Smooth muscle cell (in vitro differentiated cells): ENCODE results near the gene SEC31B. TPM values are rescaled to one million over a fixed set of nuclear protein-coding genes. Genes with fewer than 3 reads are reported as not detected.
A peak's percentile ranks its signal among the peaks of the same experiment; 100 is the strongest.

Experiments used
- DNase-seq: peaks from one replicate; lab custom pipeline; 2025; ENCODE audit not compliant: unreplicated experiment; lab: John Stamatoyannopoulos, UW
- H2AFZ ChIP-seq: fragments of 200-600 bp; sonication (generic); 2 replicates; pipeline ENCODE4 v1.6.0; 2016; ENCODE audit warnings: antibody characterized with exemption, low read depth, mild to moderate bottlenecking
- H3F3A ChIP-seq: fragments of 200-600 bp; sonication (generic); 2 replicates; pipeline ENCODE4 v1.6.0; 2017; ENCODE audit warnings: antibody characterized with exemption, low read depth
- H3K27ac ChIP-seq: fragments of 200-600 bp; sonication (generic); 2 replicates; pipeline ENCODE4 v1.5.1; 2016; ENCODE audit warnings: low read depth, mild to moderate bottlenecking
- H3K27me3 ChIP-seq: fragments of 200-600 bp; sonication (generic); 2 replicates; pipeline ENCODE4 v1.6.1; 2016; ENCODE audit warnings: low read depth, mild to moderate bottlenecking
- H3K36me3 ChIP-seq: fragments of 200-600 bp; sonication (generic); 2 replicates; pipeline ENCODE4 v1.5.1; 2016; ENCODE audit warnings: low read depth
- H3K4me1 ChIP-seq: fragments of 200-600 bp; sonication (generic); 2 replicates; pipeline ENCODE4 v1.5.1; 2016; ENCODE audit warnings: low read depth
- H3K4me2 ChIP-seq: fragments of 200-600 bp; sonication (generic); 2 replicates; pipeline ENCODE4 v1.6.0; 2016; ENCODE audit warnings: mild to moderate bottlenecking
- H3K4me3 ChIP-seq: fragments of 200-600 bp; sonication (generic); 2 replicates; pipeline ENCODE4 v1.5.1; 2016; ENCODE audit warnings: mild to moderate bottlenecking
- H3K79me2 ChIP-seq: fragments of 200-600 bp; sonication (generic); 2 replicates; pipeline ENCODE4 v1.6.0; 2016; ENCODE audit warnings: low read depth, mild to moderate bottlenecking
- H3K9ac ChIP-seq: fragments of 200-600 bp; sonication (generic); 2 replicates; pipeline ENCODE4 v1.6.0; 2016; ENCODE audit warnings: low read depth
- H3K9me3 ChIP-seq: fragments of 200-600 bp; sonication (generic); replicated peaks from 2 replicates; pipeline ENCODE4 v1.5.1; 2016; ENCODE audit warnings: low read depth
- H4K20me1 ChIP-seq: fragments of 200-600 bp; sonication (generic); 2 replicates; pipeline ENCODE4 v1.6.0; 2016; ENCODE audit warnings: low read depth
- WGBS: methylation state at CpG from one replicate; pipeline ENCODE4 v1.1.7; 2016; ENCODE audit warnings: low lambda C conversion rate; 5-methylcytosine and 5-hydroxymethylcytosine counted together
- polyA plus RNA-seq: library from polyadenylated mRNA; unstranded; fragments of >200 nt; fragmentation: Nextera tagmentation; extraction: Ambion mirVana; gene quantifications from 2 replicates; pipeline ENCODE4 v1.2.1, GENCODE V29; 2016
- total RNA-seq: library from RNA; depleted of rRNA; stranded (reverse); fragments of >200 nt; gene quantifications from 2 replicates; pipeline ENCODE4 v1.2.3, GENCODE V29; 2014
- TF ChIP-seq, protein P1 (sequence below): fragments of 200-600 bp; sonication (generic); IDR thresholded peaks from 2 replicates; pipeline ENCODE4 v1.5.1; 2017; ENCODE audit warnings: borderline replicate concordance, mild to moderate bottlenecking, antibody characterized with exemption; ENCODE audit not compliant: insufficient read depth, poor library complexity, severe bottlenecking

SEC31B gene
- total and polyA plus RNA-seq, 2 experiments from 2014 or later, result 4.5 to 6.3 TPM

DNA sequence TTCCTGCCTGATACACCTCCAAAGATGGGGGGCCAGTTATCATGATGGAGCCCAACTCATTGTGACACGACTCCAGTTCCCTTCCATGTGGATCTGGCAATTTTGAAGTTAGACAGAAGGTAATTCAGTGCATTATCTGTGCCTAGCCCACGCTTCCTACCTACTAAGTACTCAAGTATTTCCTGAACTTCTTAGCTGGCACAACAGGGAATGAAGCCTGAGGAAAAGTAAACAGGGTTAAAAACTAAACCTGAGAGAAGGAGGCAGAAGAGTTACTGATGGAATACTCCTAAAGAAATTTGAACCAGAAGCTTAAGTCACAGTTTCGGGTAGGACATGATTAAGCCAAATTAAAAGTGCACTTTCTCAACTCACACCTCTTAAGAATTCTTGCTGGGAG is 1.1 kb upstream of the SEC31B start:
- H3K4me3 ChIP-seq, result no peak overlapping the region
- no peak for DNase-seq
- no peak overlapping the region for H3K9ac ChIP-seq
- H4K20me1 ChIP-seq, result peaks cover 9% of the 10 kb centered on the region
- 70% methylated on average over 3 of the region's 3 CpGs for WGBS
- H3K36me3 ChIP-seq, result peaks cover 6% of the 10 kb centered on the region
- TF ChIP-seq, protein P1, sequence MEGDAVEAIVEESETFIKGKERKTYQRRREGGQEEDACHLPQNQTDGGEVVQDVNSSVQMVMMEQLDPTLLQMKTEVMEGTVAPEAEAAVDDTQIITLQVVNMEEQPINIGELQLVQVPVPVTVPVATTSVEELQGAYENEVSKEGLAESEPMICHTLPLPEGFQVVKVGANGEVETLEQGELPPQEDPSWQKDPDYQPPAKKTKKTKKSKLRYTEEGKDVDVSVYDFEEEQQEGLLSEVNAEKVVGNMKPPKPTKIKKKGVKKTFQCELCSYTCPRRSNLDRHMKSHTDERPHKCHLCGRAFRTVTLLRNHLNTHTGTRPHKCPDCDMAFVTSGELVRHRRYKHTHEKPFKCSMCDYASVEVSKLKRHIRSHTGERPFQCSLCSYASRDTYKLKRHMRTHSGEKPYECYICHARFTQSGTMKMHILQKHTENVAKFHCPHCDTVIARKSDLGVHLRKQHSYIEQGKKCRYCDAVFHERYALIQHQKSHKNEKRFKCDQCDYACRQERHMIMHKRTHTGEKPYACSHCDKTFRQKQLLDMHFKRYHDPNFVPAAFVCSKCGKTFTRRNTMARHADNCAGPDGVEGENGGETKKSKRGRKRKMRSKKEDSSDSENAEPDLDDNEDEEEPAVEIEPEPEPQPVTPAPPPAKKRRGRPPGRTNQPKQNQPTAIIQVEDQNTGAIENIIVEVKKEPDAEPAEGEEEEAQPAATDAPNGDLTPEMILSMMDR, result no peak
- no peaks in the 10 kb centered on the region for H3F3A ChIP-seq
- H3K9me3 ChIP-seq, result no peaks in the 10 kb centered on the region
- no peak overlapping the region for H2AFZ ChIP-seq
- no peaks in the 10 kb centered on the region for H3K79me2 ChIP-seq
- peaks cover 20% of the 10 kb centered on the region for H3K27me3 ChIP-seq
- no peak overlapping the region for H3K27ac ChIP-seq
- peak overlapping the region; percentile 93 for H3K4me2 ChIP-seq
- H3K4me1 ChIP-seq, result peaks cover 4% of the 10 kb centered on the region

DNA sequence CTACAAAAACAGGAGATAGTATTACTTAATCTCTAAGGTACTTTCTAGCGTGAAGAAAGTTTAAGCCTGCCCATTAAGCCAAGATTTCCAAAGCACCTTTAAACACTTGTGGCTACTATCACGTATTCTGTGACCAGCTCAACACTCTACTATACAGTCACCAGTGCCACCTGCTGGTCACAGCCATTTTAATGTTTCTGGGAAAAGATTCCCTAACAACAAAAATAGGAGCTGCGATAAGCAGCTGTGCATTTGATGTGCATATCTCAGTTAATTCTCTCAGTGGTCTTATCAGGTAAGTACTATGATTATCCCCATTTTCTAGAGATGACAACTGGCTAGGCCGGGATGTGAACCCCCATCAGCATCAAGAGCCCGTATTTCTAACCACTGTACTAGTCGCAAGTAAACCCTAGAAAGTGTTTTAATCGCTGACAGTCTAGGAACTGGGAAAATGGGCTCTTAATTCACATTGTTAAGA is 860 bp downstream of the SEC31B start:
- peak overlapping the region; percentile 93 for H3K4me2 ChIP-seq
- 16% methylated on average over 7 of the region's 7 CpGs for WGBS
- no peaks in the 10 kb centered on the region for H3K79me2 ChIP-seq
- peaks cover 20% of the 10 kb centered on the region for H3K27me3 ChIP-seq
- H3K27ac ChIP-seq, result no peak overlapping the region
- H3K9ac ChIP-seq, result no peak overlapping the region
- no peaks in the 10 kb centered on the region for H3F3A ChIP-seq
- no peak overlapping the region for H2AFZ ChIP-seq
- H4K20me1 ChIP-seq, result peaks cover 9% of the 10 kb centered on the region
- TF ChIP-seq, protein P1, result peak; percentile 73
- no peaks in the 10 kb centered on the region for H3K9me3 ChIP-seq
- H3K36me3 ChIP-seq, result peaks cover 6% of the 10 kb centered on the region
- peaks cover 4% of the 10 kb centered on the region for H3K4me1 ChIP-seq
- no peak for DNase-seq
- peak overlapping the region; percentile 51 for H3K4me3 ChIP-seq

DNA sequence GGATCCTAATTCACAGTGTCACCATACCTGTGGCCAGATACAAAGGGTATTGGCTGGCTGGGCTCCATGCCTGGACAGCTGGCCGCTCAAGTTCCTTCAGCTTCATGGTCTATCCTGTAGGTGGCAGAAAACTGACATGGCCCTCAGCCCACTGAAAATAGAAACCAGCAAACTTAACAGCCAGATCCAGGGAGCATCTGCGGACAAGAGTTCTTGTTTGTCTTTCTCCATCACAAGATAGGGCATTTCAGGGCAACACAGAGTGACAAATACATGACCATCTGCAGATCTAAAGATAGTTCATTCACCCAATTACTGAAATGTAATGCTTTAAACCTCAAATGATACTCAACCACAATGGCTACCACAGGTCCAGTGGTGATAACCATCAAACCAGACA is 2.8 kb downstream of the SEC31B start:
- no peaks in the 10 kb centered on the region for H3K79me2 ChIP-seq
- H3K9me3 ChIP-seq, result no peaks in the 10 kb centered on the region
- H3K4me1 ChIP-seq, result peaks cover 4% of the 10 kb centered on the region
- peaks cover 20% of the 10 kb centered on the region for H3K27me3 ChIP-seq
- 75% methylated on average over 2 of the region's 2 CpGs for WGBS
- H3F3A ChIP-seq, result no peaks in the 10 kb centered on the region
- no peak overlapping the region for H3K4me2 ChIP-seq
- TF ChIP-seq, protein P1, result peak; percentile 11
- no peak for DNase-seq
- no peaks in the 10 kb centered on the region for H3K36me3 ChIP-seq
- peaks cover 9% of the 10 kb centered on the region for H4K20me1 ChIP-seq
- H3K9ac ChIP-seq, result no peak overlapping the region
- no peak overlapping the region for H2AFZ ChIP-seq
- no peak overlapping the region for H3K4me3 ChIP-seq
- no peak overlapping the region for H3K27ac ChIP-seq

DNA sequence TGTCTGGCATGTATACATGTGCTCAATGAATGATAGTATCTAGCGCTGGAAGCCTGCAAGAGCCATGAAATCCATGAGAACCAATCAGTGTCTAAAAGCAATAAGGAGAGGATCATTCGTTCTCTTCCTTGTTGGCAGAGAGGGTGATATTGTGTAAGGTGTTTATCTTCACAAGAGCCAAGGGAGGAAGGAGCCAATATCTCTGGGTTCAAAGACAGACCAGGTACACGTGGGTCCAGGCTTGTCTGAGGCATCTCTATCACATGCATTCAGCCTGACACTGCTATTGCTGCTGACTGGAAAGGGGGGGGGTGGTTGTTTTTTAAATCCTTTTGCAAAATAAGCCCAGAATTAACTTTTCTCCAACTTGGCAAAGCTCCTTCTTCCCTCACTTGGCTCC is 4.0 kb downstream of the SEC31B start:
- WGBS, result 91% methylated on average over 3 of the region's 3 CpGs
- H3K27ac ChIP-seq, result no peak overlapping the region
- DNase-seq, result no peak
- TF ChIP-seq, protein P1, result no peak
- H3K4me1 ChIP-seq, result peaks cover 4% of the 10 kb centered on the region
- no peaks in the 10 kb centered on the region for H3K9me3 ChIP-seq
- H3K79me2 ChIP-seq, result no peaks in the 10 kb centered on the region
- H3F3A ChIP-seq, result no peaks in the 10 kb centered on the region
- peaks cover 20% of the 10 kb centered on the region for H3K27me3 ChIP-seq
- H3K4me3 ChIP-seq, result no peak overlapping the region
- H3K4me2 ChIP-seq, result no peak overlapping the region
- no peak overlapping the region for H2AFZ ChIP-seq
- H4K20me1 ChIP-seq, result peaks cover 8% of the 10 kb centered on the region
- no peaks in the 10 kb centered on the region for H3K36me3 ChIP-seq
- H3K9ac ChIP-seq, result no peak overlapping the region
